ENCODE results near the gene SNX25. TPM values are rescaled to one million over a fixed set of nuclear protein-coding genes. Genes with fewer than 3 reads are reported as not detected.

The SNX25 gene
- total and polyA plus RNA-seq, 2 of the 13 experiments (the other 11 are each of a cell fraction or from before 2014, with no cell fraction given): 23.4 to 23.5 TPM

- TF ChIP-seq ZBTB26 (CRISPR knock-in tag; IDR thresholded peaks at IDR 0.05; ENCODE audit: borderline replicate concordance): no peak
- no peak for TF ChIP-seq SOX13 (IDR thresholded peaks at IDR 0.05)
- no peak for TF ChIP-seq SOX13 (CRISPR knock-in tag; conservative IDR thresholded peaks at IDR 0.05 in 1 of 2, IDR thresholded peaks at IDR 0.05 in 1 of 2)
- TF ChIP-seq DR1 (CRISPR knock-in tag; IDR thresholded peaks at IDR 0.05): peak; percentile 40; the same call in 1 of the 2 replicates
- TF ChIP-seq ATAD3A (CRISPR knock-in tag; IDR thresholded peaks at IDR 0.05): no peak
- no peak for TF ChIP-seq ZNF614 (CRISPR knock-in tag; IDR thresholded peaks at IDR 0.05; ENCODE audit: borderline replicate concordance)
- 0 out of 2 replicates have a peak, but pooled peaks have one; percentile 10 for TF ChIP-seq ATF1 (CRISPR knock-in tag; IDR thresholded peaks at IDR 0.05)
- TF ChIP-seq ZNF788 (CRISPR knock-in tag; IDR thresholded peaks at IDR 0.05; ENCODE audit: borderline replicate concordance): 0 out of 2 replicates have a peak, but pooled peaks have one; percentile 24
- no peak for TF ChIP-seq HMGA1 (CRISPR knock-in tag; conservative IDR thresholded peaks at IDR 0.05)
- TF ChIP-seq, protein P1, sequence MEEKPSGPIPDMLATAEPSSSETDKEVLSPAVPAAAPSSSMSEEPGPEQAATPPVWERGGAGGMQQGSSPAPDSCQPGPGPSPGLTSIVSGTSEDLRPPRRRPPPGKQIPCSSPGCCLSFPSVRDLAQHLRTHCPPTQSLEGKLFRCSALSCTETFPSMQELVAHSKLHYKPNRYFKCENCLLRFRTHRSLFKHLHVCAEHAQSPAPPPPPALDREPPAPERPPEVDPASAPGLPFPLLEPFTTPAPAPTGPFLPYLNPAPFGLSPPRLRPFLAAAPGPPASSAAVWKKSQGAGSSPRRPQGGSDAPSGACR (CRISPR knock-in tag; IDR thresholded peaks at IDR 0.05): no peak; the same call in 1 of the 2 replicates
- TF ChIP-seq, protein P2, sequence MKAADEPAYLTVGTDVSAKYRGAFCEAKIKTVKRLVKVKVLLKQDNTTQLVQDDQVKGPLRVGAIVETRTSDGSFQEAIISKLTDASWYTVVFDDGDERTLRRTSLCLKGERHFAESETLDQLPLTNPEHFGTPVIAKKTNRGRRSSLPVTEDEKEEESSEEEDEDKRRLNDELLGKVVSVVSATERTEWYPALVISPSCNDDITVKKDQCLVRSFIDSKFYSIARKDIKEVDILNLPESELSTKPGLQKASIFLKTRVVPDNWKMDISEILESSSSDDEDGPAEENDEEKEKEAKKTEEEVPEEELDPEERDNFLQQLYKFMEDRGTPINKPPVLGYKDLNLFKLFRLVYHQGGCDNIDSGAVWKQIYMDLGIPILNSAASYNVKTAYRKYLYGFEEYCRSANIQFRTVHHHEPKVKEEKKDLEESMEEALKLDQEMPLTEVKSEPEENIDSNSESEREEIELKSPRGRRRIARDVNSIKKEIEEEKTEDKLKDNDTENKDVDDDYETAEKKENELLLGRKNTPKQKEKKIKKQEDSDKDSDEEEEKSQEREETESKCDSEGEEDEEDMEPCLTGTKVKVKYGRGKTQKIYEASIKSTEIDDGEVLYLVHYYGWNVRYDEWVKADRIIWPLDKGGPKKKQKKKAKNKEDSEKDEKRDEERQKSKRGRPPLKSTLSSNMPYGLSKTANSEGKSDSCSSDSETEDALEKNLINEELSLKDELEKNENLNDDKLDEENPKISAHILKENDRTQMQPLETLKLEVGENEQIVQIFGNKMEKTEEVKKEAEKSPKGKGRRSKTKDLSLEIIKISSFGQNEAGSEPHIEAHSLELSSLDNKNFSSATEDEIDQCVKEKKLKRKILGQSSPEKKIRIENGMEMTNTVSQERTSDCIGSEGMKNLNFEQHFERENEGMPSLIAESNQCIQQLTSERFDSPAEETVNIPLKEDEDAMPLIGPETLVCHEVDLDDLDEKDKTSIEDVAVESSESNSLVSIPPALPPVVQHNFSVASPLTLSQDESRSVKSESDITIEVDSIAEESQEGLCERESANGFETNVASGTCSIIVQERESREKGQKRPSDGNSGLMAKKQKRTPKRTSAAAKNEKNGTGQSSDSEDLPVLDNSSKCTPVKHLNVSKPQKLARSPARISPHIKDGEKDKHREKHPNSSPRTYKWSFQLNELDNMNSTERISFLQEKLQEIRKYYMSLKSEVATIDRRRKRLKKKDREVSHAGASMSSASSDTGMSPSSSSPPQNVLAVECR (CRISPR knock-in tag; IDR thresholded peaks at IDR 0.05; ENCODE audit: borderline replicate concordance): peak; percentile 94
- TF ChIP-seq ARID5B (CRISPR knock-in tag; IDR thresholded peaks at IDR 0.05): peak; percentile 2
- 0 out of 2 replicates have a peak, but pooled peaks have one; percentile 29 for TF ChIP-seq ZNF564 (CRISPR knock-in tag; IDR thresholded peaks at IDR 0.05)
- no peak for TF ChIP-seq ZNF839 (CRISPR knock-in tag; IDR thresholded peaks at IDR 0.05; ENCODE audit: borderline replicate concordance)
- no peak for TF ChIP-seq LBX2 (CRISPR knock-in tag; IDR thresholded peaks at IDR 0.05; ENCODE audit: borderline replicate concordance)
- TF ChIP-seq RBFOX2 (IDR thresholded peaks at IDR 0.05; ENCODE audit: low read depth, low read length): peak; percentile 12; the same call in 1 of the 2 replicates
- TF ChIP-seq ZNF7 (CRISPR knock-in tag; IDR thresholded peaks at IDR 0.05): no peak
- TF ChIP-seq FOXJ3 (CRISPR knock-in tag; IDR thresholded peaks at IDR 0.05; ENCODE audit: borderline replicate concordance): no peak
- TF ChIP-seq ZSCAN21 (CRISPR knock-in tag; IDR thresholded peaks at IDR 0.05; ENCODE audit: borderline replicate concordance): no peak
These were observed 187.5 kb downstream of the SNX25 start, which contains the start of gene ANKRD37 (continued) for GRCh38 chr4:185396724-185397385.
